OCI-LY3 (cell line): ENCODE data around the gene REPS2.

Source experiments
- EZH2phosphoT487 ChIP-seq: fragments of 200-600 bp; shearing (Covaris generic); IDR thresholded peaks from 2 replicates; pipeline ENCODE4 v1.6.1; 2018; ENCODE audit warnings: antibody characterized with exemption, mixed run types, low read depth
- TF ChIP-seq, protein P1 (sequence below): fragments of 200-600, 300-600 bp; sonication (generic); IDR thresholded peaks from 2 replicates; pipeline ENCODE4 v1.5.1; 2014; ENCODE audit warnings: antibody characterized with exemption, low read length, low read depth

DNA sequence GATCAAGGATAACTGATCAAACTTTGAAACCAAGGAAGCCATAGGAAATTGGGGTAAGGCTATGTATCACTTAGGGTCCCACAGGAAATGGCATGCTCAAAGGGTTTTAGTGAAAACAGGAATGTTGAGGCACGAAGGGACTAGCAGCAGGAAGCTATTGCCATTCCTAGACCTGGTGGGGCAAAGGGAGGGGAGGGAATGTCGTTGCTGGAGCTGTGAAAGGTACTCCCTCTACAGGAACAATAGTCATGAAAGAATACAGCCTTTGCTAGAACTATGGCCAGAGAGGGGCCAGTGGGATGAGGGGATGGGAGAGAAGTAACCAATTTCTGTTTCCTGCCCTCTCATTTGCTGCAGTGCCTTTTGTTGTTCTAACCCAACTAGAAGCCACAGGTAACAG lies 11.9 kb downstream of the REPS2 start:
- TF ChIP-seq, protein P1, sequence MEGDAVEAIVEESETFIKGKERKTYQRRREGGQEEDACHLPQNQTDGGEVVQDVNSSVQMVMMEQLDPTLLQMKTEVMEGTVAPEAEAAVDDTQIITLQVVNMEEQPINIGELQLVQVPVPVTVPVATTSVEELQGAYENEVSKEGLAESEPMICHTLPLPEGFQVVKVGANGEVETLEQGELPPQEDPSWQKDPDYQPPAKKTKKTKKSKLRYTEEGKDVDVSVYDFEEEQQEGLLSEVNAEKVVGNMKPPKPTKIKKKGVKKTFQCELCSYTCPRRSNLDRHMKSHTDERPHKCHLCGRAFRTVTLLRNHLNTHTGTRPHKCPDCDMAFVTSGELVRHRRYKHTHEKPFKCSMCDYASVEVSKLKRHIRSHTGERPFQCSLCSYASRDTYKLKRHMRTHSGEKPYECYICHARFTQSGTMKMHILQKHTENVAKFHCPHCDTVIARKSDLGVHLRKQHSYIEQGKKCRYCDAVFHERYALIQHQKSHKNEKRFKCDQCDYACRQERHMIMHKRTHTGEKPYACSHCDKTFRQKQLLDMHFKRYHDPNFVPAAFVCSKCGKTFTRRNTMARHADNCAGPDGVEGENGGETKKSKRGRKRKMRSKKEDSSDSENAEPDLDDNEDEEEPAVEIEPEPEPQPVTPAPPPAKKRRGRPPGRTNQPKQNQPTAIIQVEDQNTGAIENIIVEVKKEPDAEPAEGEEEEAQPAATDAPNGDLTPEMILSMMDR = no peak
- no peak for TF ChIP-seq EZH2phosphoT487
